NOMO-1 treated with DMSO at 0.1 percent for 48 hours (cell line): Measurements from ENCODE around the gene SPAG16.
"Not testable (repeated sequence)": the region's sequence is repeated elsewhere in the genome, so short reads cannot be mapped to it uniquely, and the experiment has no call there.

Source experiments
- DNase-seq: peaks from one replicate; lab custom pipeline; 2025; ENCODE audit not compliant: unreplicated experiment; lab: John Stamatoyannopoulos, UW

The SPAG16 gene

DNA sequence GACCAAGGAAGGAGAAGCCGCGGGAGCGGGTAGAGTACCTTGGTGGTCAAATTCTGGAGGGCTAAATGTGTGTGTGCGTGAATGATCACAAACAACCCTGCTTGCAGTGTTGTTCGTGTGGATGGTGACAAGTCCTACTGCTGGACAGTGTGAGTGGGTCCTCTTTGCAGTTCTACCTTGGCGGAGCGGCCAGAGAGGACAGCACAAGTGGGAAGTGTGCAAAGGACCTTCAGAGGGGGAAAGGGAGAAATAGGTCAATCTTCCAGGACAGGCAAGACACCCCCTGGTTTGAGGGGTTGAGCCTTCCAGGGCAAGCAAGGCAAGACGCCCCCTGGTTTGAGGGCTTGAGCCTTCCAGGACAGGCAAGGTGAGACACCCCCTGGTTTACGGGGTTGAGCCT lies 122.8 kb downstream of the SPAG16 start:
- not testable (repeated sequence) for DNase-seq

DNA sequence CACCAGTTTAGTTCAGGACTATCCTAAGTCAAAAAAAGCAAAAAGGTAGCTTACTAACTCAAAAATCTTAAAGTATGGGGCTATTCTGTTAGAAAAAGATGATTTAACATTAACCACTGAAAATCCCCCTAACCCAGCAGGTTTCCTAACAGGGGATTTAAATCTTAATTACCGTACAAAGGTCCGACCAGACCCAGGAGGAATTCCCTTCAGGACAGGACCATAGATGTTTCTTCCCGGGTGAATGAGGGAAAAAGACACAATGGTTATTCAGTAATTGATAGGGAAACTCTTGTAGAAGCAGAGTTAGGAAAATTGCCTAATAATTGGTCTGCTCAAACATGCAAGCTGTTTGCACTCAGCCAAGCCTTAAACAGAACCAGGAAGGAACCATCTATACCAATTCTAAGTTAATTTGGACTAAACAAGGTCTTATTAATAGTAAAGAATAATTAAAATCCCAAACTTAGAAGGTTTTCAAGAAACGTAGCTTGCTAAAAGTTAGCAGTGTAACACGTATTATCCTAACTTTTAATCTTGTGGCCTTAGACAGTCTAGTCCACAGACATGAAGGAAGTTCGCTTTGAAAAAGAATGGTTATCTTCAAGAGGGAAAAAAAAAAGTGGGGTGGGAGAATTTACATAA lies 124.3 kb downstream of the SPAG16 start:
- DNase-seq = not testable (repeated sequence)

DNA sequence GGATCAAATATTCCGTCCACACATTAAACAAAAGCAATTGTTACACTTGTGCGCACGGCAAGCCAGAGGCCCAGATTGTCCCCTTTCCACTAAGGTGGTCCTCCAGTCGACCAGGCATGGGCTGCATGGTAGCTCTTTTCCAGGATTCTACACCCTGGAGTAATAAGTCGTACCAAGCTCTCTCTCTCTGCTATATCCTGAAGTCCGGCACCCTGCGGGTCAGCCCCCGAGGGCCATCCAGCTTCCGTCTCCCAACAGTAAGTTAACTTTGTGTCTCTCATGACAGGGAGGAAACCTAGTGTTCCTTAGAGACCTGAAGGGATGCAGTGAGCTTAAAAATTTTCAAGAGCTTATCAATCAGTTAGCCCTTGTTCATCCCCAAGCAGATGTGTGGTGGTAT lies 126.4 kb downstream of the SPAG16 start:
- DNase-seq = not testable (repeated sequence)

DNA sequence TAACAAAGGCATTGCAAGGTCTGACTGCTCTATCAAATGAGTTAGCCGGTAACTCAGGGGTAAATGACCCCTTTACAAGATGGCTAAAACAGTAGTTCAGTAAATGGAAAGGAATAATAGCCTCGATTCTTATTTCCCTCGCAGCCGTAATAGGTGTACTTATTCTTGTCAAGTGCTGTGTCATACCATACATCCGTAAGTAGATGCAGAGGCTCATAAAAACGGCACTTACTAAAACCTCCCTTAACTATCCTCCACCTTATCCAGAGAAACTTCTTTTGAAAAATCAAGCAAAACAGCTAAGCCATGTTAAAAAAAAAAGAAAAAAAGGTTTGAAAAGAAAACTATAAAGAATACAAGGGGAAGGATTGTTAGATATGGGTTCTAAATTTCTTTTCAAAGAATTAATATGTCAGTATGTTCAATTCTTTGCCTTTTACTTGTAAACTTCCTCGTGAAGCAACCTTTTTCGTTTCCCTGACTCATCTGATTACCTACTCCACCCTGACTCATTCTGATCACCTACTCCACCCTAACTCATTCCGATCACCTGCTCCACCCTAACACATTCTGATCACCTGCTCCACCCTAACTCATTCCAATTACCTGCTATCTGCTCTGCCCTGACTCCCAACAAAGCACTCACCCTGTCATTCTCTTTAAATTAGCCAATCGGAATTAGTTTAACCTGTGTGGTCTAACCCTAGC lies 127.5 kb downstream of the SPAG16 start:
- no peak for DNase-seq

DNA sequence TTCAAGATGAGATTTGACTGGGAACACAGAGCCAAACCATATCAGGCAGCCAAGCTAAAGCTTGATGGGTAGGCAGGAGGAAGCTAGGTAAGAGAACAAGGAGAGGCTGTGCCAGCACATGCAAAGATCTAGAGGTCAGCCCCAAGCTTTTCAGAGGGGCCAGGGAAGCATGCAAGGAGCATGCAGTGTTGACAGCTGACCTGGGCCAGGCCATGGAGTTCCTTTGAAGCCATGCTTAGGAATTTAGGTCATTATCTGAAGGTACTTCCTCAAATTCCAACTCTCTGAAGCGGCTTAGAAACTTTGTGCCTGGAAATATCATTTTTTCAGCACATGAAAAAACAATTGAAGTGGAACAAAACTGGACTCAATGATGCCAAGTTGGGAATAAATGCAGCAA lies 130.8 kb downstream of the SPAG16 start:
- no peak for DNase-seq

DNA sequence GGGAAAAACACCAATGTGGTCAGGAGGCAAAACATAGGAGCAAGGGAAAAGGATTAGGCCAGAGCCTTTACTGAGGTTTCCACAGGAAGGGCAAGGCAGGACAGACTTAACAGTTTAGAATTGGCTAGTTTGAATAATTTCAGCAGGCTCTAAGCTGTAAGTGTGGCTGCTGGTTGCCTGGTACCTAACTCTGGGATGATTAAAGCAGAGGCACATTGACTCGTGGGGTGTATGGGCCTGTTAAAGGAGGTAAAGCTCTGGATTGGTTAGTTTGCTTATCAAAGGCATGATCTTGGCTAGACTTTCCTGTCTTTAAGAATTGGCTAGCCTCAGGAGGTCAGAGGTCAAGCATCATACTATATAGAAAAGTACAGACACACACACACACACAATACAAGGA lies 132.6 kb downstream of the SPAG16 start:
- DNase-seq = no peak

DNA sequence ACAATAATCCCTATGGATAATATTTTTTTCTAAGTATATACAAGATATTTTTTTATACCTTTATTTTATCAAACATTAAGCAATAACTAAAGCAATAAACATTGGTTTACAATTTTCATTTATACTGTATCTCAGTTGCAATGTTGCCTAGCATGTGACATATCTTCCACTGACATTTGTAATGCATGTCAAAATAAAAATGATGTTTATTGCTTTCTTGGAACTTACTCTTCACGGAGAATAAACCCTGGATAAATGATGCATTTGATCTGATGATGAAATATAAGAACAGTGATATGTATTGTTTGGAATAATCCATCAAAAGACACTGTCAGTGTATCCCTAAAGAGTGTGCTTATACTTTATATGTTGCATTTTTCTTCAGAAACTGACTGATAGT lies 135.7 kb downstream of the SPAG16 start:
- no peak for DNase-seq

DNA sequence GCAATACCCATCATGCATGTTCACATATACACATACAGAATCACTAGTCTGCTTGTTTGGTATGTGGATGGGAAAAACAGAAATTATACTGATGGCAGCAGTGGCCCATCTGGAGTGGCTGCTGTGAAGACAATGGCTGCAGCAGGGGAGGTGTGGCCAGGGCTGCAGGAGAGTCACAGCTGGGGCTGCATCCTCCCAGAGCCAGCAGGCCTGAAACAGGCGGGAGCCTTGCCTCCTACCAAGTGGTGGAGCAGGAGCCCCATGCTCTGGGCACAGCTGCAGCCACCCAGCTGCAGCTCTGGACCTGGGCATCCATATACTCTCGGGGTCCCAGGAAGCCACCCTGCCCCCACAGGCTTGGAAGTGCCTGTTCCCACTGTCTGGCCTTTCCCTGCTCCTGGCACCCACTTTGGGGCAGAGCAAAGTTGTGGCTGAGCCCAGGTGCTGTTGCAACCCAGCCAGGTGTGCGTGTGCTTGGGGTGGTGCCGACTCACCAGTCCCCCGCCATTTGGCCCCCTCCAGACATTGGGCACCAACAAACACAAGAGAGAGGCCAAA lies 136.6 kb downstream of the SPAG16 start:
- no peak for DNase-seq

DNA sequence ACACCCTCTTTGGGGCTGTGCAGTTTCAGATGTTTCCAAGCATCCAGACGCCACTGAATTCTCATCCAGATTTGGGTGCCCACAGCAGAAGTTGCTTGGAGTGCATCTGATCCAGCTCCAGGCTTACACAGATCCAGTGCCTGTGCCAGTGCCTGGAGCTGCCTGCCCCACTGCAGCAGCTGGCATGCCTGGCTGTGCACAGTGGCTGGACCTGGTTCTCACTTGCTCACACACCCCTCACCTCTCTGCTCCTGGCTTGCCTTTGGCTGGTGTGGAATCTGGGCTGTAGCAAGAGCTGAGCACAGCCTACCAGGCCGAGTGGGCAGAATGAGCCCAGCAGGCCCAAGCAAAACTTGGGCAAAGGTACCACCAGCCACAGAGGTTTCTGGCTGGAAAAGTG lies 137.9 kb downstream of the SPAG16 start:
- DNase-seq = no peak

DNA sequence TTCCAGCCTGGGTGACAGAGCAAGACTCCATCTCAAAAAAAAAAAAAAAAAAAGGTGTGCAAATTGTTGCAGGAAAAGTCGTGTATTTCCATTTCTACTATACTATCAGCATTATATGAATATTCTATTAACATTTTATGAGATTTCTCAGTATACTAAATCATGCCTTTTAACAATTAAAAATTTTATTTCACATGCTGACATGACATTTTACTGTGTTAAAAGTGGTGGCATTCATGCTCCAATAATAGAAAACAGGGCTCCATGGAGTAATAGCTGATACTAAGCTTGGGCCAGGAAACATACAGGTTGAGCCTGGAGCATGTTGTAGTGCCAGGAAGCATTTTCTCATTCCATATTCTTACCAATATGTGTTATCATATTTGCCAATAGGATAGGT lies 141.4 kb downstream of the SPAG16 start:
- DNase-seq = no peak

DNA sequence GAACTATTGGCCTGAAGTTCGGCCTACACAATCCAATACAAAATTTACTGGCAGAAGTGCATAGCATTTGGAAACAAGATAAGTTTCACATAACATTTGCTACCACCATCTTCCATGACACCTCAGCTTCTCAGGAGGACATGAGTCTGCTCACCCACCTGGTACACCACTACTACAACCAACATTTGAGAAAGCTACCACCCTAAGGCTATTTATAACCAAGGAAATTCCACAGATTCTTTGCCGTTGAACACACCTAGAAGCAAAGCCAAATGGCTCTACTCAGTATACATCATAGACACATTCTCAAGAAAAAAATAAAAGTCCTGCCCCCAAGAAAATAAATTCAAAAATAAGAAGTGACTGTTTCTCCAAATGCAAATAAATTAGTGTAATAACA lies 145.3 kb downstream of the SPAG16 start:
- no peak for DNase-seq

DNA sequence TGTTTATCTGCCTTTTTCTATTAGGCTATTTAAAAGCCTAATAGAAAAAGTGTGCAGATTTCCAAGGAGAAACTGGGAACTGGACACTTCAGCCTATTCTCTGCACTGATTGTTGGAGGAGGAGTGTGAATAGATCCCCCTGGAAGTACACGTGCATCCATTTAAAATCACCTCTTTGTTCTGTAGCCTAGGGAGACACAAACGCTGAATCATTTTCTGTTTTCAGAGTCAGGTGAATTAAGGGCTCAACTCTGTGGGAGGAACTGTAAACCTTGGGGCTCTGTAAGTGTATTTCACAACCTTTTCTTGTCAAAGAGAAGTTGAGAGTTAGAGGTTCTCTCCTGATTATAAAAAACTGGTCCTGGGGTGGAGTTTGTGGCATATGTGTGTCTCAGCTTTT lies 159.7 kb downstream of the SPAG16 start:
- DNase-seq = no peak

DNA sequence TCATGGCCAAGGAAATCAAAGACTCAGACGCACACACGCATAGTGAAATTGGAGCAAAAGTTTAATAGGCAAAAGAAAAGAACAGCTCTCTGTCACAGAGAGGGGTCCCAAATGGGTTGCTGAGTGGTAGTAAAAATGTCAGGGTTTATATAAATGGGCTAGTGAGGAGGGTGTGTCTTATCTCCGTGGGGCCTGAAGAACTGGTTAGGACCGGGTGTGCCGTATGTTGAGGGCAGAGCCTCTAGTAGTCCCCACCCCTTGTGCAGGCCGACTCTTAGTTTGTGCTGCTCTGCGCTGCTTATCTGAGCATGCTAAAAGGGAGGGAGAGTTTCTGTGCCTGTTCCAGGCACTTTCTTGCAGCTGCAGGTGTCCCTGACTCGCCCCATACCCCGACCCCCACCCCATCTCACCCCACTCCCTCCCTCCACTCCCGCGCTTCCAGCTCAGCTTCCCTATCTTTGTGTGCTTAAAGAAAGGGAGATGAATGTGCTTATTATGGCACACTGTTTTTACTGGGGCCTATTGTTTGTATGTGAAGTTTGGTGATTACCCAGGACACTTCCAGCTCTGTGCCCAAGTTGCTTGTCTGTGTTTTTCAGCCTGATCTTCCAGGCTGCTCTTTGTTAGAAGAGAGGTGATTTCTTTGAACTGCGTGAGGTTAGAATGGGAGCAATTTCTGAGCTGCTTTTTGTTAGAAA lies 167.4 kb downstream of the SPAG16 start:
- no peak for DNase-seq

DNA sequence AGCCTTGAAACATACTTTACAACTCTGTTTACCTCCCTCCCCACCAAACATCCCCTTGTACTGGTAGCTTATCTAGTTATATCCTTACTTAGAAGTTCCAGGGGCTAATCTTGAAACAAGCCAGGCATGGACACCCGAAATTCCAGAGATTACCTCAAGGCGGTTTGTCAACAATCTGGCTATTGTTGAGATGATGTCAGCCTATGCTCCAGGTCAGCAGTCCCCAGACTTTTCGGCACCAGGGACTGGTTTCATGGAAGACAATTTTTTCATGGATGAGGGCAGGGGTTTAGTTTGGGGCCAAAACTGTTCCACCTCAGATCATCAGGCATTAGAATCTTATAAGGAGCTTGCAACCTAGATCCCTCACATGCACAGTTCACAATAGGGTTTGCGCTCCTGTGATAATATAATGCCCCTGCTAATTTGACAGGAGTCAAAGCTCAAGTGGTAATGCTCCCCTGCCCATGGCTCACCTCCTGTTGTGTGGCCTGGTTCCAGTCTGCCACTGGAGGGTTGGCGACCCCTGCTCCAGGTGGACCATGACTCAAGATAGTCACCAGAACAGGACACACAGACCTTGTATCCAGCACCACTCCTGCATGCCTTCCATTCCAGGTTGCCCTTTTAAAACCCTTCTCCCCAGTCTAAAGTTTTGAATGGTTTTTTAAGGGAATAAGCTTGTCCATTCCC lies 171.2 kb downstream of the SPAG16 start:
- DNase-seq = no peak

DNA sequence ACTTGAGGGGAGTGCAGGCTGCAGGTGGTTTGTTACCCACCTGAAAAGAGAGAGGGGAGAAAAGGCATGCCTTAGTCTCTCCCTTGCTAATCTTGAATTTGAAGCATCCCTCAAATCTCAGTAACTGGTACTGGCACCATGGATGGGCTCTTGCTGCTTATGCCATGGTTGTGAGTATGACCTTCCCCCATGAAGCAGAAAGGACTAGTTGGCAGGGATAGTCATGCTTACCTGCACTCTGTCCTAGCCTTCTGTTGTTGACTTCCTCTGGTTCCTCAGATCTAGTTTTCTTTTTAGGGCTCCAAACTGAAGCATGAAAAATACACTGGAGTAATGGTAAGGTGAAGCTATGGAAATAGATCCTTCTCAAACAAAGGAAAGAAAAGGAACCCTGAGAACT lies 191.2 kb downstream of the SPAG16 start:
- no peak for DNase-seq

DNA sequence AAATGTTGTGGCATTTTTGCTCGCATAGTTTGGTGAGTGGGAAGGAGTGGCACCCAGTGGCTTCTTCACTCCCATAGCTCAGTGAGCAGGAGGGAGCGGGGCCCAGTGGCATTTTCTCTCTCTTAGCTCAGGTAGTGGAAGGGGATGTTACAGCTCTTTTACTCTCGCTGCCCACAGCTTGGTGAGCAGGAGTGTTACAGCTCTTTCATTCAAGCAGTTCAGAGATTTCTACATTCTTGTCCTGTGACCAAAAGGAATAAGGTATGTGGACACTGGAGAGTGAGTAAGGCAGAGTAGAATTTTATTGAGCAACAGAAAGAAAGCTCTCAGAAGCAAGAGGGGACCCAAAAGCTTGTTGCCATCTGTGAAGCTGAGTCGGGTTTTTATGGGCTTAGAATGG lies 192.4 kb downstream of the SPAG16 start:
- no peak for DNase-seq

DNA sequence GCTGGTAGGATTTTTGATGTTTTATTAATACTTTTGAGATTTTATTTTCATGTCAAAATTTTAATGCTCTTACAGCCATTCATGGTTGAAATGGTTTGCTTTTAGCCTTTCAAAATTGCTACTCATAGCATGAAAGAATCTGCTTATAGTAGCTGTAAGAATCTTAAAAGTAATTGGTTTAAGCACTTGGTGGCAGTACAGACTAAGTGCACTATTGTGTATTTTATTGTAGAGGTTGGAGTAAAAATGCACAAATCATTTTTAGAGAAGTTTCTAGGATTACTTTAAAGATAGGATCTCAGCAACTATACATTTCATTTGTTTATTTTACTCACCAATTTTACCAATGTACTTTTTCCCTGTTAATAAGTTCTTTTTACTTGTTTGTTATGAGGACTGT lies 205.8 kb downstream of the SPAG16 start:
- DNase-seq = no peak

DNA sequence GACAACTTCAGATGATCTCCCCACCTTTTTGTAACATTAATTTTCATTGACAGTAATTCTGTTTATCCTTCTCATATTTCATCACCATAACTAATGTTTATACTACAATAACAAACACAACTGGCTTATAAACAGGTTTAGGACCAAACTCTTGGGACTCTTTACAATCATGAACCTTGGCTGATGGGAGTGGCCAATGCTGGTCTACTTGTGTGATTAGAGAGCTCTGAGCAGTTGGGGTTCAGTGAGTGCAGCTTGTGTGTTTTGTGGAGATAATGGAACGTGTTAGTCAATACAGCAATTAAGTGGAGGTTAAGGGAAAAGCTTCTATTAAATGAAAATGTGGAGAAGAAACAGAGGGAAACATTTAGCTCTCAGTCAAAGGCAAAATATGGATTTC lies 207.1 kb downstream of the SPAG16 start:
- no peak for DNase-seq

DNA sequence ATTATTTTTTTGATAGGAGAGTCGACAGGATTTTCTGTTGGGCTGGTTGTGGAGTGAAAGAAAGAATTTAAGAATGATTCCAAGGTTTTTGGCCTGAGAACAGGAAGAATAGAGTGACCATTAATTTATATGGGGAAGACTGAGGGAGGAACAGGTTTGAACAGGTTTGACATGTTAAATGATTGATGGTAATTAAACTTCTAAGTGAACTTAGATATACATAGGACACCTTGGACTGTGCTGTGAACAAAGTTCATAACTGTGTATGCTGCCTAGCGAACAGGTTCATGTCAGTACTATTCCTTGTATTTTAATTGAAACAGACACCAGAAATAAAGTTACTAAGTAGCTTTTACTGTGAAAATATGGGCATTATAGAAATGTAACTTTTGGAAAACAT lies 212.0 kb downstream of the SPAG16 start:
- DNase-seq = no peak

DNA sequence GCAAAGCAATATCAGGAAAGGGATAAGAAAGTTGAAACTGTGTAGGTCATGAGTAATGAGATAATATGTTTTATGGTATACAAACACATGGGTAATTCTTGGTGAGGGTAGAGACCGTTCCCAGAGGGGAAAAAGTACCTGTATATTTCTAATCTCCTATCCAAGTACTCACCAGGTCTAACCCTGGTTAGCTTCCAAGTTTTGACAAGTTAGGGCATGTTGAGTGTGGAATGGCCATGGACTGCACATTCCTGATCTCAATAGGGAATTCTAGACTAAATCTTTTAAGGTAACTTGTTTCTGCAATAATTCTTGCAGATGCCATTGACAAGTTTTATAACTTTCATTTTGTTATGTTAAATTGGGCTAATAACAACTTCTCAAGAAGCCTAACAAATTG lies 216.6 kb downstream of the SPAG16 start:
- DNase-seq = no peak

DNA sequence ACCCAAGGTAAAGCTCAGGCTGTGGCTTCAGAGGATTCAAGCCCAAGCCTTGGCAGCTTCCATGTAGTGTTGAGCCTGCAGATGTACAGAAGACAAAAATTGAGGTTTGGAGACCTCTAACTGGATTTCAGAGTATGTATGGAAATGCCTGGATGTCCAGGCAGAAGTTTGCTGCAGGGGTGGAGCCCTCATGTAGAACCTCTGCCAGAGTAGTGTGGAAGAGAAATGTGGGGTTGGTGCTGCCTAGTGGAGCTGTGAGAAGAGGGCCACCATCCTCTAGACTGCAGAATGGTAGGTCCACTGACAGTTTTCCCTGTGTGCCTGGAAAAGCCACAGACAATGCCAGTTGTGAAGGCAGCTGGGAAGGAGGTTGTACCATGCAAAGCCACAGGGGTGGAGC lies 239.9 kb downstream of the SPAG16 start:
- no peak for DNase-seq

DNA sequence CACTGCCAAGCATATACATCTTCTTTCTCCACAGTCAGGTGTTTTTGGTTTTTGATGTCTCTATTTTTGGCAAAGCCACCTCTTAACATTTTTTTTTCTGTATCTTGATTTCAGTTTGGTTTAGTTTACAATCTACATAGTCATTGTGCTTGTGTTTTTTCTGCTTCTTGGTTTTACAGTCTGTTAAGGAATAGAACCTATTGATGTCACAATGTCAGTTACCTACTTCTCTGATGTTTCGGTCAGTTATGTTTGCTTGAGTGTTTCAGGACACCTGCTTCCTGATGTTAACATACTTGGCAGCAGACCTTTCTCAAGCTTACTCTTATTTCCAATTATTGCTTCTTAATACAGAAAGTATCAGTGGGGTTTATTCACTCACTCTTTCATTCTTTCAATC lies 253.3 kb downstream of the SPAG16 start:
- DNase-seq = no peak
